Measurements from ENCODE around the gene NDOR1.

Gene NDOR1

DNA sequence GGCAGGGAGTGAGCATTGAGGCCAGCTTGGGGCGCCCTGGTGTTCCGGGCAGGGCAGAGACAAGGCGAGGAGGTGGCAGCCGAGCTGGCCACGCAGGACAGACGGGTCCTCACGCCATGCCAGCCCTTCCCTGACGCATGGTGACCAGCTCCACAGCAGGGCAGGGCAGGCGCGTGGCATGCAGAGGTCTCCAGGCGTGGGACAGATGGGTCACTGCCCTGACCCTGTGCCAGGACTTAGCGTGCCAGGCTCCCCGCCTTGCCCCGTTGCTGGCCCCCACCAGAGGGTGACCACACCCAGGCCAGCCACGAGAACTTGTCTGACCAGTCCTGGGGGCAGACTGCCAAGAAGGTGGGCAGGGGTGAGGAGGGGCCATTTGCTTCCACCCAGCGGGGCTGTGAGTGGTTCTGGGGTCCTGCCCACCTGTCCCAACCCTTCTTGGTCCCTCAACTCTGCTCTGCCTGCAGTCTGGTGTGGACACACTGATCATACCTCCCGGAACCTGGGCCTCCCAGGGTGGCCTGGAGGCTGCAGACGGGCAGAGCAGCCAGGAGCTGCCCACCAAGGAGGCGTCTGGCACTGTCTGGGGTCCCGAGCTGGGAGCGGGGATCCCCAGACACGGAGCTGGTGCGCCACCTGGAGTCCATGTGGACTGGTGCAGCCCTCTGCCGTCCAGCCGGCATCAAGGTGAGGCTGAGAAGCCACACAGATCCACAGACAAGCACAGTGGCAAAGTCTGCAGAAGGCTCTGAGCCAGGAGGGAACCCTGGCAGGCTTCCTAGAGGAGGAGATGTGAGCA lies 21.8 kb downstream of the NDOR1 start, which contains the start of gene RNF224:
RNF224 (plus strand) TSS at position 449 of the 799 bp plus-strand sequence. CDS start 834 bp downstream, outside the sequence.
- peak; percentile 86 for DNase-seq
- in situ Hi-C loops (cut with MboI; ENCODE audit: low pct_unique_long_range_greater_than_20kb, low sequenced_read_pairs) = no loop called here

DNA sequence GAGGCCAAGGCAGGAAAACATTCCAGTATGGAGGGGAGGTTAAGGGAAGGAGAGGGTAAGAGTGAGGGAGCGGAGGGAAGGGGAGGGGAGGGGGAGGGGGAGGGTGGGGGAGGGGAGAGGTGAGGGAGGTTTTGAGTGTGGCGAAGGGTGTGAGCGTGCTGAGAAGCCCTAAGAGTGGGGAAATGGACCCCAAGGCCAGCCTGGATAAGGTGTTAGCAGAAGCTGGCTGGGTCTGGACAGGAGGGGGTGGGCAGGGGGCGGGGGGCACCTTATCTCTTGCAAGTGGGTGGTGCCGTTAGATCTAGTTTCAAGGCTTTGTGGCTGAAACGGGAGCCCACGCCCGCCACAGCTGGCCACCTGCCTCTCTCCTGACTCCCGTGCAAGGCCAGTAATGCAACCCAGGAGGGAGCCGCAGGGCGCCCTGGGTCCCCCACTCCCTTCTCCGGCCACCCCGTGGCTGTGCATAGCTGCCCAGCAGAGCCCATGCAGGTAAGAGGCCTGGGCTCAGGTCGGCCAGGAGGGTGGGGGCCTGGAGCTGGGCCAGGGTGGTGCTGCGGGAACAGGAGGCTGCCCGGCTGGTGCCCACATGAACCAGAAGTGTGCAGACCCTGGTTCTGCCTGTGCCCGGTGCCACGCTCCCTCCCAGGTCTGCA lies 22.5 kb downstream of the NDOR1 start:
- DNase-seq = no peak
- in situ Hi-C loops (cut with MboI; ENCODE audit: low pct_unique_long_range_greater_than_20kb, low sequenced_read_pairs) = no loop called here

DNA sequence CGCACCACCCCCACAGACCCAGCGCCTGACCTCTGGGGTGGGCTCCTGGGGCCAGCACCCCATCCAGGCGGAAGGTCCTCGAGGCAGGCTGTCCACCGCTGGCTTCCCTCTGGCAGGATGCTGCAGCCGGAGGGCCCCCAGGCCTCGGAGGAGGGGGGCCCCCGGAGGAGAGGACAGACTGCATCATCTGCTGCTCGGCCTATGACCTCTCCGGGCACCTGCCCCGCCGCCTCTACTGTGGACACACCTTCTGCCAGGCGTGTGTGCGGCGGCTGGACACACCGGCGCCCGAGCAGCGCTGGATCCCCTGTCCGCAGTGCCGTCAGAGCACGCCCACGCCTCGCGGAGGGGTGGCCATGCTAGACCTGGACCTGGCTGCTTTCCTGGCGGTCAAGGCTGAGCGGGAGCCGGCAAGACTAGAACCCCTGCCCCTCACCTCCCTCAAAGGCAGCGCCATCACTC lies 23.0 kb downstream of the NDOR1 start:
- in situ Hi-C loops (cut with MboI; ENCODE audit: low pct_unique_long_range_greater_than_20kb, low sequenced_read_pairs) = no loop called here
- DNase-seq = no peak

DNA sequence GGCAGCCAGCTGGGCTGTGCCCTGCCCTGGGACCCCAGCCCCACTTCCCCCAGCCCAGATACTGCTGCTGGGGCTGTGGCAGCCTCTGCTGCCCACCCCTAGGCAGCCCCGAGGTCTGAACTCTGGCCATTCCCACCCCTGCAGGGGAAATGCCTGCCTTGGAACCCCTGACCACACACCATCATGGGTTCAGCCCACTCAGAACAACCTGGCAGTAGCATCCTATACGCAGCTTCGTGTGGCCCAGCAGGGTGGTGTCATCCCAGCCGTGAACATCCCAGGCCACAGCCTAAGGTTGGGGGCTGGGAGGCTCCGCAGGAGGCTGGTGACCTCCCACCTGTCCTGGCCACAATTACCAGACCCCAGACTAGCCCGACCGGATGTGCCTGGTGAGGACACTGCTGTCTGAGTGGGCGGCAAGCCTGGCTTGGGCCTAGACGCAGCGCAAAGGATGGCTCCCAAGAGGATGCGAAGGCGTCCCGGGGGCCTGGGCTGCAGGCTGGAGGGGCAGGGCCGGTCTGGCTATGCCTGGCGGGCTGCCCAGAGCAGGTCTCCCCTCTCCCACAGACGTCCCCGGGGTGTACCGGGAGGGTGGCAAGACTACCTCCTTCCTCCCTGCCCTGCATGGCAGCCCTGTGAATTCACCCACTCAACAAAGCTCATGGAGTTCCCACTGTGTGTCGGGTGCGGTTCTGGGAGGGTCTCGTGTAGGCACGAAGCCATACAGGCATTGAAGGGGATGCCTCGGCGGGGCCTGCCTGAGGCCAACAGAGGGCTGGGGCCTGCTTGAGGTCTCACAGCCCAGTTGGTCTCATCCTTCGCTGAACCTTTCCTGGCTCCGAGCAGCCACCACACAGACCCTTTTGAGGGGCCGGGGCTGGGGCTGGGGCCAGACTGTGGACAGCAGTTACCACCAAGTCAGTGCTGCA lies 23.7 kb downstream of the NDOR1 start:
- in situ Hi-C loops (cut with MboI; ENCODE audit: low pct_unique_long_range_greater_than_20kb, low sequenced_read_pairs) = no loop called here
- no peak for DNase-seq

DNA sequence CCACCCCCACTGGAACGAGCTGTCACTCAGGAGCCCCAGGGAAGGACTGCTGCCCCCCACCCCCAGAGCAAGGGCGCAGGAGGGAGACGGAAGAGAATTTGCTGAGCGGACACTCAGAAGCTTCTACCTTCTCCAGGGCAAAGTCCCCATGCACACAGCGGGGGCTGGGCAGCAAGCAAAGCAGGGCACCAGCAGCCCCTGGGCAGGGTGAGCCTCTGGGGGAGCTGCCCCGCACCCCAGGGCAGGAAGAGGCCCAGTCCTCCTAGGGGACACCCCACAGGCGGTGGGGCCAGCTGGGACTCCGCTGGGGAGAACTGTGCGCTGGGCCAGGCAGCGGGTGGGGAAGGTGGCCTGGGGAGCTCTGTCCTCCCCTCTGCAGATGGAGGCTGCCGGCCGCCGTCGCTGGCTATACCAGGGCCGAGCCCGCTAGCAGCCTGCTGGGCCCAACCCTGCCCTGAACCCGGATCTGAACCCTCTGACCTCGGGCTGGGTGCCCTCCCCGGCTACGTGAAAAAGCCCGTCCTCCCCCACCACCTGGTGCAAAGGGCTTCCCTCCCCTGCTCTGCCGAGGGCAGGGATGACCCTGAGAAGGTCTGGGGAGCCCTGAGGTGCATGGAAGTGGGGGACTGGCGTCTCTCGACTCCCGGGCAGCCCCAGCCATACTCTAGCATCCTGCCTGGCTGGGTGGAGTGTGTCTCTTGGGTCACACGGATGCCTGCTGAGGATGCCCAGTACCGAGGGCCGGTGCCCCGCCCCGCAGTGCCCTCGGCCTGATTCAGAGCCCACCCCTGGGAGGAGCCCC lies 24.6 kb downstream of the NDOR1 start:
- in situ Hi-C loops (cut with MboI; ENCODE audit: low pct_unique_long_range_greater_than_20kb, low sequenced_read_pairs) = no loop called here
- no peak for DNase-seq

DNA sequence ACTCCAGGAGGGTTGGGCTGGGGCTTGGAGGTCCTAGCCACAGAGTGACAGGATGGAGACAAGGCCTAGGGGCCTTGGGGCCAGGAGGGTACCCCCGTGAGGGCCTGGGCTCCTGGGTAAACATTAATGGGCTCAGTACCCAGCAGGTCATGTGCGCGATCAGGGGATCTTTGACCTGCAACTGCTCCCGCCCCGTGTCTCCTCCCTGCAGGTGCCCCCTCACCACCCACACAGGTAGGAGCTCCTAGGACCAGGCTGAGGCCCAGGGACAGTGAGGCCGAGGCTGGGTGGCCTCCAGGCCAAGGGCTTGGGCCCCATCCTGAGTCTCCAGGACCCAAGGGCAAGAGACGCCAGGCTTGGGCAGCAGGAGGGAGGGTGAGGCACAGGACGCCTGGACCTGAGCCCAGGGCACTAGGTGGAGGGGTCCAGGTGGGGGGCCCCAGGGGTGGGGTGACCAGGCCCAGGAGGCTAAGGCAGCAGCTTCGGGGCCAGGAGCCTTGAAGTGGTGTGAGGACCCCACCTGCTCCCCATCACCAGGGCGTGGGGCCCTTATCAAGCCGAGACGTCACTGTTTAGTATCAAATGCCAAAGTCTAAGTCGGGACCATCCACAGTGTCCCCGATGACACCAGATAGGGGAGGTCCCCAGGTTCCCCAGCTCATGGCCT lies 25.3 kb downstream of the NDOR1 start, which contains the start of gene SLC34A3:
SLC34A3 (plus strand) TSS at position 197 of the 667 bp plus-strand sequence. CDS start 802 bp downstream, outside the sequence.
- in situ Hi-C loops (cut with MboI; ENCODE audit: low pct_unique_long_range_greater_than_20kb, low sequenced_read_pairs) = no loop called here
- DNase-seq = no peak

DNA sequence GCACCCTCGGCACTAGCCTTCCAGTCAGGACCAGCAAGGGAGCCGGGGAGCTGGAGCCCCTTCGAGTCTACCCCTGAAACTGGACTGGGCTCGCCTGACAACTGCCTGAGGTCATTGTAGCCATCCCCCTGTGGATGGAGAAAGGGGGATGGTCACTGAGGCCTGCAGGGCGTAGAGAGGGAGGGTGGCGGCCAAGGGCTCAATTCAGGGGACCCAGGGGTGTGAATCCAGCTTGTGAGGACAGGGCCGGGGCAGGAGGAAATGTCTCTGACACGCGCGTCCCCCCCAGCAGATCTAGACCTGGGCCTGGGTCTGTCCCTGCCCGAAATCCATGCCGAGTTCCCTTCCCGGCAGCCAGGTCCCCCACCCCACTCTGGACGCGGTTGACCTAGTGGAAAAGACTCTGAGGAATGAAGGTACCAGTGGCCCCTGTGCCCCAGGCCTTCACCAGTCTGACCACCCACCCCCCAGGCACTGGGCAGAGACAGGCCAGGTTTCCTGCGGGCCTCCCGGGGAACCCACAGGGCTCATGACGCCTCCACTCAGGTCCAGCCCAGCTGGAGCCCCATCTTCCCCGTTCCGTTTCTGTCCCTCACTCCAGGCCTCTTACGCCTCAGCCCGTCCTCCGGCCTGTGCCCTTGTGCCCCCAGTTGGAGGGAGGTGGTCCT lies 26.0 kb downstream of the NDOR1 start:
- in situ Hi-C loops (cut with MboI; ENCODE audit: low pct_unique_long_range_greater_than_20kb, low sequenced_read_pairs) = no loop called here
- no peak for DNase-seq

DNA sequence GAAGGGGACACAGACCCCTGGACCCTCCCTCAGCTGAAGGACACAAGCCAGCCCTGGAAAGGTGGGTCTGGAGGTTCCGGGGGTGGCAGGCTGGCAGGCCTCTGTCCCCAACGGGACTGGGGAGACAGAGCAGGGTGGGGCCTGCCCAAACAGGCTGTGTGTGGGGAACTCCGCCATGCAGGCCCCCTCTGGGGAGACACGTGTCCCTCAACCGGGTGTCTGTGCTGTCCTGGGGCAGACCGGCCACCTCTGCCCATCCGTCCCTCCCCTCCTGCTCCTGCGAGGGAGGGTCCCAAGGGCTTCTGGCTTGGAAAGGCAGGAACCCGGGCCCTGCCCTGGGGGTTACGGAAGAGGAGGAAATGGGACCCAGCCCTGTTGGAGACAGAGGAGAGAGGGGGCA lies 26.6 kb downstream of the NDOR1 start:
- in situ Hi-C loops (cut with MboI; ENCODE audit: low pct_unique_long_range_greater_than_20kb, low sequenced_read_pairs) = no loop called here

DNA sequence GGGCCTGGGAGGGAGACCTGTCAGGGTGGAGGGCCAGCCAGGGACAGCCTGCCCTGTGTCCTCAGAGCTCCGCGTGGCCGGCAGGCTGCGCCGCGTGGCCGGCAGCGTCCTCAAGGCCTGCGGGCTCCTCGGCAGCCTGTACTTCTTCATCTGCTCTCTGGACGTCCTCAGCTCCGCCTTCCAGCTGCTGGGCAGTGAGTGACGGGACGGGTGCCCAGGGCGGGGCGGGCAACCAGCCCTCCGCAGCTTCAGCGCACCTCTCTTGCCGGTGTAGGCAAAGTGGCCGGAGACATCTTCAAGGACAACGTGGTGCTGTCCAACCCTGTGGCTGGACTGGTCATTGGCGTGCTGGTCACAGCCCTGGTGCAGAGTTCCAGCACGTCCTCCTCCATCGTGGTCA lies 27.0 kb downstream of the NDOR1 start:
- in situ Hi-C loops (cut with MboI; ENCODE audit: low pct_unique_long_range_greater_than_20kb, low sequenced_read_pairs) = no loop called here
- DNase-seq = no peak

More for the DNA sequence above, 26.6 kb downstream of the NDOR1 start:
- no peak for DNase-seq

DNA sequence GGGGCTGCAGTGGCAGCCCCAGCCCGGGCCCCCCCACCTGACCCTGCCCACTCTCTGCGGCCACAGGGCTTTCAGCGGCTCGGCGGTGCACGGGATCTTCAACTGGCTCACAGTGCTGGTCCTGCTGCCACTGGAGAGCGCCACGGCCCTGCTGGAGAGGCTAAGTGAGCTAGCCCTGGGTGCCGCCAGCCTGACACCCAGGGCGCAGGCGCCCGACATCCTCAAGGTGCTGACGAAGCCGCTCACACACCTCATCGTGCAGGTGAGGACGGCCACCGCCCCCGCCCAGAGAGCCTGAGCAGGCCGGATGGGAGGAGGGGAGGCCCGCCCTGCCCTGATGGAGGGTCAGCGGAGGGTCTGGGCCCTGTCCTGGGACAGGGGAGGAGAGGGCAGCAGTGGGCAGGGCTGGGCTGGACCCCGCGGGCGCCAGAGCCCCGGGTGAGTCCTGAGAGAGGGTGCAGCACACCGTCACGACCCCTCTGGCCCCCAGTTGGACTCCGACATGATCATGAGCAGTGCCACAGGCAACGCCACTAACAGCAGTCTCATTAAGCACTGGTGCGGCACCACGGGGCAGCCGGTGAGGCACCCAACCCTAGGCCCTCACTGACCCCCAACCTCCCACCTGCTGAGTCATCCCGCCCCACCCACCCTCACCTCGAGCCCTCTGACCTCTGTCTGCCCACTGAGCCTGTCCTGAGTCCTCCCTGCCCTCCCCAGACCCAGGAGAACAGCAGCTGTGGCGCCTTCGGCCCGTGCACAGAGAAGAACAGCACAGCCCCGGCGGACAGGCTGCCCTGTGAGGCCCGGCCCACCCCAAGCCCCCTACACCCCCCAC lies 27.9 kb downstream of the NDOR1 start:
- in situ Hi-C loops (cut with MboI; ENCODE audit: low pct_unique_long_range_greater_than_20kb, low sequenced_read_pairs) = no loop called here
- DNase-seq = no peak

DNA sequence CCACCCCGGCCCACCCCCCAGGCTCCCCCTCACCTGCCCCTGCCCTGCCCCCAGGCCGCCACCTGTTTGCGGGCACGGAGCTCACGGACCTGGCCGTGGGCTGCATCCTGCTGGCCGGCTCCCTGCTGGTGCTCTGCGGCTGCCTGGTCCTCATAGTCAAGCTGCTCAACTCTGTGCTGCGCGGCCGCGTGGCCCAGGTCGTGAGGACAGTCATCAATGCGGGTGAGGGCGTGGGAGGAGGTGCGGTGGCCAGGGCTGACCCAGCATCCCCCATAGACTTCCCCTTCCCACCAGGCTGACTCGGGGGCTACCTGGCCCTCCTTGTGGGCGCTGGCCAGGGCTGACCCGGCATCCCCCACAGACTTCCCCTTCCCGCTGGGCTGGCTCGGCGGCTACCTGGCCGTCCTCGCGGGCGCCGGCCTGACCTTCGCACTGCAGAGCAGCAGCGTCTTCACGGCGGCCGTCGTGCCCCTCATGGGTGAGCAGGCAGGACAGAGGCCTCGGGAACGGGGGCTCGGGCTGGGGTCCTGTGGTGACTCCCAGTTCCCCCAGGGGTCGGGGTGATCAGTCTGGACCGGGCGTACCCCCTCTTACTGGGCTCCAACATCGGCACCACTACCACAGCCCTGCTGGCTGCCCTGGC lies 28.7 kb downstream of the NDOR1 start:
- DNase-seq = no peak
- in situ Hi-C loops (cut with MboI; ENCODE audit: low pct_unique_long_range_greater_than_20kb, low sequenced_read_pairs) = no loop called here

DNA sequence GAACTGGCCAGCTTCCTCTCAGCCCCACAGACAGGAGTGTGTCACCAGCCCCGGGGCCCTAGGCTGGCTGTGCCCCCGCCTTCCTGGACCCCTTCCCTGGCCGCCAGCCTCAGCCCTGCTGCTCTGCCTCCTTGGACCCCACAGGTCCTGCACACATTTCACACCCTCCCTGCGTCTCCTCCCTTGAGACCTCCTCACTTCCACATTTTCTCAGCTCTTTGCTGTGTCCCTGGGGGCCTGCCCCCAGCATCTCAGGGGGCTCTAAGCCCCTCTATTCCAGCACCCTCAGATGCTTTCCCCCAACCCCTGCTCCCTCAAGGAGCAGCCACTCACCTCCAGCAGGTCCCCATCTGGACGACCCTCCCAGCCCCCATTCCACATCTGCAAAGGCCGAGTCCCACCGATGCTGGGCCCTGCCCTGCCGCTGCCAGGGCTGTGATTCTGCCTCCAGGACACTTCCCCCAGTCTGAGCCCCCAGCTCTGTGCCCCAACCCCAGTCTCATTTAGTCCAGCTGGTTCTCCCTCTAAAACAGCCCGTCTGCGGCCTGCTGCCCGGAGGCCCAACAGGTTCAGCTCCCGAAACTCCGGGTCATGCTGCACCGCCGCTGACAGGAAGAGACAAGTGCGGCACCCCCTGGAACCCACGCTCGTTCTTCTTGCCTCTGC lies 29.4 kb downstream of the NDOR1 start:
- in situ Hi-C loops (cut with MboI; ENCODE audit: low pct_unique_long_range_greater_than_20kb, low sequenced_read_pairs) = no loop called here
- DNase-seq = no peak

DNA sequence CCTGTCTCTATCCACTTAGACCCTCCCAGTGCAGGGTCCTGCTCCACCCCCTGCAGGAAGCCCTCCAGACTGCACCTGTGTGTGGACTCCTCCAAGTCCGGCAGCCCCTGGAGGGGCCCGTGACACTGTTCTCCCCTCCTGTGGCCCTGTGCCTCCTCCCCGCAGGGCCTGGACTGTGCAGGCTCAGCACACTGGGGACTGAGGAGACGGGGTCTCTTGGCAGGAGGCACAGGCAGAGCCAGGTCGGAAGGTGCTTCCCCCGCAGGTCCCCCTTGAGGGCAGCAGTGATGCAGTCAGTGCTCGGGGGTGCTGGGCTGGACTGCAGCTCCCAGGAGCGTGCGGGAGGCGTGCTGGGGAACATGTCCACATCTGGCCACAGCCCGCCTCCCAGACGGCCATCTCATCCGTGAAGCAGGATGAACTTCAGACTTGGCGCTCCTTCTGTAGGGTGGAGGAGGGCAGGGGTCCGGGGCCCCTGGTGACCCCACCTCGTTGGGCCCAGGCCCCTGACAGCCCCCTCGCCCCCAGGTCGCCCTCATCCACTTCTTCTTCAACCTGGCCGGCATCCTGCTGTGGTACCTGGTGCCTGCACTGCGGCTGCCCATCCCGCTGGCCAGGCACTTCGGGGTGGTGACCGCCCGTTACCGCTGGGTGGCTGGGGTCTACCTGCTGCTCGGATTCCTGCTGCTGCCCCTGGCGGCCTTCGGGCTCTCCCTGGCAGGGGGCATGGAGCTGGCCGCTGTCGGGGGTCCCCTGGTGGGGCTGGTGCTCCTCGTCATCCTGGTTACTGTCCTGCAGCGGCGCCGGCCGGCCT lies 30.1 kb downstream of the NDOR1 start:
- no peak for DNase-seq
- in situ Hi-C loops (cut with MboI; ENCODE audit: low pct_unique_long_range_greater_than_20kb, low sequenced_read_pairs) = no loop called here

DNA sequence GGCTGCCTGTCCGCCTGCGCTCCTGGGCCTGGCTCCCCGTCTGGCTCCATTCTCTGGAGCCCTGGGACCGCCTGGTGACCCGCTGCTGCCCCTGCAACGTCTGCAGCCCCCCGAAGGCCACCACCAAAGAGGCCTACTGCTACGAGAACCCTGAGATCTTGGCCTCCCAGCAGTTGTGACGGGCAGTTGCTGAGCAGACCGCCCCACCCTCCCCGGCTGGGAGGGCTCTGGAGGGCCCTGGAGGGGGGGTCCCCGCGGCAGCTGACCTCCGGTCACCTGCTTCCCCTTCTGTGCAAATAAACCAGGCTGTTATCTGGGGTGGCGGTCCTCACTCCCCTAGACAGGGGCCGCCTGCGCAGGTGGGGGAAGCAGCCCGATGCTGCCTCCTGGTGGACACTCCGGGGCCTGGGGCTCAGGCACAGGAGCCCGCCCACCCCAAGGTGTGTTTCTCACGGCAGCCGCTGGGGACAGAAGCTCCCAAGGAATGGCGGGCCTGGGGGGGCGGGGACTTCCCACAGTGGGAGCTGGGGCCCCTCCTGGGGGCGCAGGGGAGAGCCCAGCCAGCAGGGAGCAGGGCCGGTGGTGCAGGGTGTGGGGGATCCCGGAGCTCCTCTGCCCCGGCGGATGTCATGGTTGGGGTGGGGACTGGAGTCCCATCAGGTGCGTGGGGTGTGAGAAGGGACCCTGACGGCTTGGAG lies 30.9 kb downstream of the NDOR1 start:
- DNase-seq = peak; percentile 95
- in situ Hi-C loops (cut with MboI; ENCODE audit: low pct_unique_long_range_greater_than_20kb, low sequenced_read_pairs) = no loop called here
